Mesenchymal stem cell (in vitro differentiated cells and primary cell): ENCODE results near the gene OSGIN1.

Source experiments
- DNase-seq: peaks from one replicate; pipeline ENCODE4 v3.0.0-alpha.2; 2013
- H2AFZ ChIP-seq: one replicate; pipeline ENCODE4 v1.6.1; 2013; ENCODE audit warnings: low read depth, mild to moderate bottlenecking, control low read depth, inconsistent platforms, low read length, moderate library complexity
- H2AK5ac ChIP-seq: 2 replicates; pipeline ENCODE4 v1.6.1; 2013; ENCODE audit warnings: low read length, moderate library complexity, mild to moderate bottlenecking, inconsistent platforms; ENCODE audit not compliant: severe bottlenecking
- H2BK120ac ChIP-seq: one replicate; pipeline ENCODE4 v1.6.1; 2013; ENCODE audit warnings: low read depth, mild to moderate bottlenecking, inconsistent platforms, low read length, moderate library complexity
- H2BK12ac ChIP-seq, 2 experiments: one replicate each; pipeline ENCODE4 v1.6.1; 2013; ENCODE audit warnings: inconsistent platforms in 2 of 2, low read length in 2 of 2, mild to moderate bottlenecking in 2 of 2, moderate library complexity in 2 of 2, control low read depth in 1 of 2
- H2BK15ac ChIP-seq: one replicate; pipeline ENCODE4 v1.6.1; 2013; ENCODE audit warnings: mild to moderate bottlenecking, low read depth, inconsistent platforms; ENCODE audit not compliant: poor library complexity, severe bottlenecking
- H2BK5ac ChIP-seq: 2 replicates; pipeline ENCODE4 v1.6.1; 2013; ENCODE audit warnings: low read depth, mild to moderate bottlenecking, low read length, control low read depth, inconsistent platforms; ENCODE audit not compliant: poor library complexity, severe bottlenecking
- H3K14ac ChIP-seq, 2 experiments: one replicate each; pipeline ENCODE4 v1.6.1; 2013; ENCODE audit warnings: inconsistent platforms in 2 of 2, low read length in 2 of 2, control low read depth in 1 of 2, mild to moderate bottlenecking in 1 of 2, moderate library complexity in 1 of 2
- H3K18ac ChIP-seq, 2 experiments: one replicate each; pipeline ENCODE4 v1.6.1; 2013; ENCODE audit warnings: inconsistent platforms in 2 of 2, low read length in 2 of 2, control low read depth in 1 of 2, low read depth in 1 of 2, mild to moderate bottlenecking in 1 of 2
- H3K23ac ChIP-seq, 2 experiments: one replicate each; pipeline ENCODE4 v1.6.1; 2013; ENCODE audit warnings: inconsistent platforms in 2 of 2, low read length in 2 of 2, mild to moderate bottlenecking in 2 of 2, moderate library complexity in 2 of 2, control low read depth in 1 of 2
- H3K27ac ChIP-seq: 2 replicates; pipeline ENCODE4 v1.5.1; 2013; ENCODE audit warnings: mild to moderate bottlenecking, moderate library complexity, low read length, control low read depth, inconsistent platforms; ENCODE audit not compliant: poor library complexity, severe bottlenecking
- H3K27me3 ChIP-seq, 2 experiments: 2 replicates each; pipeline versions ENCODE4 v1.6.1 to v1.7.0; 2013; ENCODE audit warnings: low read length in 2 of 2, mild to moderate bottlenecking in 2 of 2, moderate library complexity in 2 of 2, control low read depth in 1 of 2, inconsistent platforms in 1 of 2; ENCODE audit not compliant: control insufficient read depth in 1 of 2, insufficient read depth in 1 of 2
- H3K36me3 ChIP-seq, 2 experiments: 2 replicates each; pipeline versions ENCODE4 v1.6.1 to v1.7.0; 2013; ENCODE audit warnings: low read length in 2 of 2, control low read depth in 1 of 2, inconsistent platforms in 1 of 2, low read depth in 1 of 2, mild to moderate bottlenecking in 1 of 2; ENCODE audit not compliant: insufficient read depth in 2 of 2, control insufficient read depth in 1 of 2
- H3K4ac ChIP-seq, 2 experiments: one replicate each; pipeline ENCODE4 v1.6.1; 2013; ENCODE audit warnings: inconsistent platforms in 2 of 2, low read length in 2 of 2, mild to moderate bottlenecking in 2 of 2, moderate library complexity in 2 of 2, control low read depth in 1 of 2, low read depth in 1 of 2
- H3K4me1 ChIP-seq: 2 replicates; pipeline ENCODE4 v1.6.1; 2013; ENCODE audit warnings: low read depth, low read length, control low read depth; ENCODE audit not compliant: control insufficient read depth, insufficient read depth
- H3K4me2 ChIP-seq: 2 replicates; pipeline ENCODE4 v1.6.1; 2013; ENCODE audit warnings: low read length, mild to moderate bottlenecking, inconsistent platforms; ENCODE audit not compliant: poor library complexity, severe bottlenecking
- H3K4me3 ChIP-seq, 2 experiments: 2 replicates each; pipeline versions ENCODE4 v1.5.1 to v1.7.0; 2013; ENCODE audit warnings: low read length in 2 of 2, mild to moderate bottlenecking in 2 of 2, control low read depth in 1 of 2, low read depth in 1 of 2; ENCODE audit not compliant: insufficient read depth in 1 of 2
- H3K79me1 ChIP-seq: replicated peaks from 2 replicates; pipeline ENCODE4 v1.6.1; 2013; ENCODE audit warnings: mild to moderate bottlenecking, control low read depth, low read length, inconsistent platforms; ENCODE audit not compliant: poor library complexity, severe bottlenecking
- H3K9ac ChIP-seq: 2 replicates; pipeline ENCODE4 v1.7.0; 2013; ENCODE audit warnings: mild to moderate bottlenecking, low read length, moderate library complexity
- H3K9me3 ChIP-seq: 2 replicates; pipeline ENCODE4 v1.7.0; 2013; ENCODE audit warnings: mild to moderate bottlenecking, low read length; ENCODE audit not compliant: control insufficient read depth
- H4K8ac ChIP-seq: one replicate; pipeline ENCODE4 v1.6.1; 2013; ENCODE audit warnings: inconsistent platforms, mild to moderate bottlenecking, low read length, moderate library complexity
- H4K91ac ChIP-seq: one replicate; pipeline ENCODE4 v1.6.1; 2013; ENCODE audit warnings: mild to moderate bottlenecking, low read length, inconsistent platforms
- WGBS: methylation state at CpG from one replicate; pipeline ENCODE4 v1.1.7; 2013; ENCODE audit warnings: mixed read lengths; 5-methylcytosine and 5-hydroxymethylcytosine counted together

Gene OSGIN1

DNA sequence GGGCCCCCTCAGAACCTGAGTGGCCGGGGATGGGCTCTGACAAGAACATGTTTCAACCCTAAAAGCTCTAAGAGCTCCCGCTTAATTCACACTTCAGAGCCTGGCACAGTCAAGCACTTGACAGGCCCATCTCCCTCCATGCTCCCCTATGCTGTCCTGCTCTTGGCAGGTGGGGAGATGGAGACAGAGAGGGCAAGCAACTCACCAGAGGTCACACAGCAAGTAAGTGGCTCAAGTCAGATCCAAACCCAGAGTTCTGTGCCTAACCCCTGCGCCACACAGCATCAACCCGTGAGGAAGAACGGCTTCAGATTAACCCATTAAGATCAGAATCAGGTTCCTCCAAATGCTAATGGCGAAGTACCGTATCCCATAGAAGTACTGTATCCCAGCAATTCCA lies 51.4 kb downstream of the OSGIN1 start:
- no peak overlapping the region for H2BK120ac ChIP-seq
- H3K18ac ChIP-seq: no peak overlapping the region
- H3K14ac ChIP-seq: no peak overlapping the region
- H4K91ac ChIP-seq: no peak overlapping the region
- H3K9me3 ChIP-seq: no peaks in the 10 kb centered on the region
- H2BK15ac ChIP-seq: no peak overlapping the region
- WGBS: 88% methylated on average over 6 of the region's 7 CpGs
- no peak for DNase-seq
- peaks cover 43 to 69% of the 10 kb centered on the region in 2 experiments for H3K27me3 ChIP-seq
- H2BK5ac ChIP-seq: no peak overlapping the region
- no peak overlapping the region for H3K27ac ChIP-seq
- no peaks in the 10 kb centered on the region for H3K79me1 ChIP-seq
- no peaks in the 10 kb centered on the region for H3K36me3 ChIP-seq
- no peak overlapping the region for H3K4me2 ChIP-seq
- H2BK12ac ChIP-seq: no peak overlapping the region
- H3K23ac ChIP-seq: no peak overlapping the region
- H2AK5ac ChIP-seq: no peak overlapping the region
- no peak overlapping the region for H3K4ac ChIP-seq
- H4K8ac ChIP-seq: no peak overlapping the region
- H3K4me1 ChIP-seq: peaks cover 8% of the 10 kb centered on the region
- H3K9ac ChIP-seq: no peak overlapping the region
- no peak overlapping the region for H2AFZ ChIP-seq
- H3K4me3 ChIP-seq: no peak overlapping the region

DNA sequence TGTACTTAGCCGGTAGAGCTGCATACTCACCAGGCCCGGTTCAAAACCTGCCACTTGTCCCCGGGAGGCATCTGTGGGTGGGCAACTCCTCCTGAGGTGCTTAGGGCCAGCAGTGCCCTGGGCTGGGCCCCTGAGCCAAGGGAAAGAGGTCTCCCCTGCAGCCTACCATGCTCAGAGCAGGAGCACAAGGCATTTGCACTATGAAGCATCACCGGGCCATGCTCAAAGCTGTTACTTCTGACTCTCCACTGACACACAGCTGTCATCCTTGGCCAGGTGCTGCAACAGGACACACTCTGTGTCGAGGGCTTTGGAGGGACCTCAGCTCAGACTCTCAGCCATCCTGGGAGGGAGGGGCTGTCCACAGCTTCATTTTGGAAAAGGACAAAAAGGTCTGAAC lies 52.4 kb downstream of the OSGIN1 start:
- DNase-seq: no peak
- Histone ChIP-seq H2BK15ac (no peak overlapping the region), H2AK5ac (no peak overlapping the region), H3K18ac (no peak overlapping the region), H3K36me3 (no peaks in the 10 kb centered on the region), H2AFZ (no peak overlapping the region), H3K4me2 (no peak overlapping the region), H2BK120ac (no peak overlapping the region), H3K4me1 (peaks cover 8% of the 10 kb centered on the region), H3K4me3 (no peak overlapping the region), H3K79me1 (no peaks in the 10 kb centered on the region), H3K23ac (no peak overlapping the region), H3K4ac (no peak overlapping the region), H4K91ac (no peak overlapping the region), H2BK12ac (no peak overlapping the region), H4K8ac (no peak overlapping the region), H3K9ac (no peak overlapping the region), H3K27me3 (peaks cover 43 to 66% of the 10 kb centered on the region in 2 experiments), H3K14ac (no peak overlapping the region), H3K9me3 (no peaks in the 10 kb centered on the region), H2BK5ac (no peak overlapping the region), H3K27ac (no peak overlapping the region)
- 81% methylated on average over 5 of the region's 5 CpGs for WGBS

DNA sequence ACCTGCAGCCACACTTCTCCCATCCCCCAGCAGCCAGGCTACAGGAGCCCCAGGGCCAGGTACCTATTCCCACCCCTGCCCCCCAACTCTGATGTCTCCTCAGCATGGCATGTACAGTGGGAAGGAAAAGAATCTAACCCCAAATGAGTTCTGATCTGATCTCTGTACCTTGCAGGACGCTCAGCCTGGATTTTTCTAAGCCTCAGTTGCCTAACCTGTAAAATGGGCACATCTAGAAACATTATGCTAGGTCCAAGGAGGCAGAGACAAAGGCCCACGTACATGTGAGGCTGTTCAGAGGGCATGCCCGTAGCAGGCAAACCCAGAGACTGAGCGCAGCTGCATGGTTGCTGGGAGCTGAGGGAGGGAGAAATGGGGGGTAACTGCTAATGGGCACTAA lies 54.5 kb downstream of the OSGIN1 start:
- Histone ChIP-seq H2AK5ac (no peak overlapping the region), H3K18ac (no peak overlapping the region), H3K79me1 (no peaks in the 10 kb centered on the region), H3K27ac (no peak overlapping the region), H3K4me1 (no peaks in the 10 kb centered on the region), H2BK5ac (no peak overlapping the region), H2BK15ac (no peak overlapping the region), H4K91ac (no peak overlapping the region), H2AFZ (no peak overlapping the region), H3K9ac (no peak overlapping the region), H3K14ac (no peak overlapping the region), H4K8ac (no peak overlapping the region), H2BK12ac (no peak overlapping the region), H3K9me3 (no peaks in the 10 kb centered on the region), H3K23ac (no peak overlapping the region), H3K36me3 (no peaks in the 10 kb centered on the region), H3K4me3 (no peak overlapping the region), H3K4me2 (no peak overlapping the region), H3K4ac (no peak overlapping the region), H3K27me3 (peaks cover 39 to 63% of the 10 kb centered on the region in 2 experiments), H2BK120ac (no peak overlapping the region)
- WGBS: 72% methylated on average over 4 of the region's 4 CpGs
- DNase-seq: no peak

DNA sequence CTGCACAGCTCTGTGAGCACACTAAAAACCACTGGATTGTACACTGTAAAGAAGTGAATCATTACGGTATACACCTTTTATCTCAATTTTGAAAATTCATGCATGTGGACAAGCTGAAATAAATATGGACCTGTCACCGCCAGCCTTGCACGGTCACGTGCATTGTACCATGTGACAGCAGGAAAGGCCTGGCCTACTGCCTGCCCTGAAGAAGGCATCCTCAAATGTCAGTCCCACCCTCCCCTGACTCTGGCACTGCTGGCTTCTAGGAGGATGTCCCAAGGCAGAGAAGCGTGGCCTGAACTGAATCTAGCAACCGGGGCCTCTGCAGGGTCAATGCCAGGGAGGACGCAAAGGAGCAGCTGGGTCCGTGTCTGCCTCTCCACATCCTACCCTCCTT lies 54.9 kb downstream of the OSGIN1 start:
- H3K27me3 ChIP-seq: peaks cover 36 to 60% of the 10 kb centered on the region in 2 experiments
- 88% methylated on average over 6 of the region's 8 CpGs for WGBS
- H2AK5ac ChIP-seq: no peak overlapping the region
- H2BK5ac ChIP-seq: no peak overlapping the region
- H2AFZ ChIP-seq: no peak overlapping the region
- no peak overlapping the region for H2BK12ac ChIP-seq
- H3K18ac ChIP-seq: no peak overlapping the region
- H3K14ac ChIP-seq: no peak overlapping the region
- no peak overlapping the region for H4K91ac ChIP-seq
- DNase-seq: no peak
- H3K9ac ChIP-seq: no peak overlapping the region
- no peak overlapping the region for H3K4ac ChIP-seq
- H3K4me3 ChIP-seq: no peak overlapping the region
- H3K79me1 ChIP-seq: no peaks in the 10 kb centered on the region
- H4K8ac ChIP-seq: no peak overlapping the region
- no peak overlapping the region for H3K23ac ChIP-seq
- no peaks in the 10 kb centered on the region for H3K36me3 ChIP-seq
- H3K9me3 ChIP-seq: no peaks in the 10 kb centered on the region
- no peak overlapping the region for H2BK120ac ChIP-seq
- H3K4me2 ChIP-seq: no peak overlapping the region
- H2BK15ac ChIP-seq: no peak overlapping the region
- H3K27ac ChIP-seq: no peak overlapping the region
- no peaks in the 10 kb centered on the region for H3K4me1 ChIP-seq
